Right lobe of liver (tissue), 6 donors: ENCODE measurements around the gene C10orf105. TPM values are rescaled to one million over a fixed set of nuclear protein-coding genes. Genes with fewer than 3 reads are reported as not detected.

Experiments used
- ATAC-seq, 4 donors: fragments of 200-7000 bp; cut with Tn5 transposase; one replicate each; pipeline ENCODE4 v1.9.1; 2020; ENCODE audit warnings: mild to moderate bottlenecking in 4 of 4, moderate library complexity in 4 of 4
- DNase-seq, 3 donors: peaks; one replicate each; pipeline ENCODE4 v3.0.0-alpha.2; 2020
- H3K27ac ChIP-seq, 3 donors: fragments of 200-600 bp; one replicate each; pipeline ENCODE4 v1.8.0; 2022
- H3K27me3 ChIP-seq, 2 donors: fragments of 200-600 bp; one replicate each; pipeline ENCODE4 v1.8.0; 2022
- H3K36me3 ChIP-seq, 4 donors: fragments of 200-600 bp; sonication (generic) in 1 of 4; one replicate each; pipeline versions ENCODE4 v1.5.1 to v1.8.0; 2017 to 2022; ENCODE audit warnings: control low read depth in 1 of 4
- H3K4me1 ChIP-seq, 4 donors: fragments of 200-600 bp; sonication (generic) in 1 of 4; one replicate each; pipeline versions ENCODE4 v1.5.1 to v1.8.0; 2017 to 2022; ENCODE audit warnings: control low read depth in 1 of 4
- H3K4me3 ChIP-seq, 3 donors: fragments of 200-600 bp; one replicate each; pipeline ENCODE4 v1.8.0; 2022
- H3K9me3 ChIP-seq, 4 donors: fragments of 200-600 bp; sonication (generic) in 1 of 4; one replicate each; pipeline versions ENCODE4 v1.5.1 to v1.8.0; 2017 to 2022; ENCODE audit warnings: control low read depth in 1 of 4
- CTCF ChIP-seq, 4 donors: fragments of 200-600 bp in 3 of 4; fragments of 450-650 bp in 1 of 4; IDR thresholded peaks; one replicate each; pipeline versions ENCODE4 v1.5.1 to v1.8.0; 2016 to 2022; ENCODE audit warnings: antibody characterized with exemption in 4 of 4, mild to moderate bottlenecking in 2 of 4
- POLR2A ChIP-seq: fragments of 450-650 bp; IDR thresholded peaks from one replicate; pipeline ENCODE4 v1.6.1; 2017; ENCODE audit warnings: antibody characterized with exemption, mild to moderate bottlenecking
- WGBS: methylation state at CpG from one replicate; pipeline ENCODE4 v1.1.6; 2018; ENCODE audit warnings: low coverage, low lambda C conversion rate; ENCODE audit not compliant: insufficient coverage; ENCODE audit errors: missing lambda C conversion rate; 5-methylcytosine and 5-hydroxymethylcytosine counted together
- intact Hi-C, 2 donors: fragments of 100-400 bp; cut with DNase I; formaldehyde crosslinking; loops; one replicate each; pipeline versions ENCODE4 v1.11.2 to v1.14.1; 2022
- total RNA-seq, 6 experiments: library from RNA; depleted of rRNA in 2 of 6; stranded (reverse); fragments of >200 nt in 2 of 6; fragmentation: NEBNext Ultra II Directional in 3 of 6; extraction: Animal tissue kit (Norgen Biotek cat#: 25700) in 3 of 6; gene quantifications; one replicate each; pipeline versions ENCODE4 v1.1.0 to v1.2.4, GENCODE V29; 2016 to 2023
- donor health status: DM: no; HTN: yes; CAD: no.
- donor health status: DM: no; HTN: no; CAD: no.
- donor health status: DM: no; HTN: no; CAD: no.
- donor health status: DM: no; HTN: yes; CAD: no.
- donor health status: DM: no; HTN: yes; CAD: no.

Gene C10orf105
- total RNA-seq, 6 experiments from 2014 or later = 0.05 TPM; not detected in 5

GRCh38 chr10:71708897-71709882 lies 10.4 kb downstream of the C10orf105 start:
- DNase-seq = peak in 1 of 3 donors; percentile 62

DNA sequence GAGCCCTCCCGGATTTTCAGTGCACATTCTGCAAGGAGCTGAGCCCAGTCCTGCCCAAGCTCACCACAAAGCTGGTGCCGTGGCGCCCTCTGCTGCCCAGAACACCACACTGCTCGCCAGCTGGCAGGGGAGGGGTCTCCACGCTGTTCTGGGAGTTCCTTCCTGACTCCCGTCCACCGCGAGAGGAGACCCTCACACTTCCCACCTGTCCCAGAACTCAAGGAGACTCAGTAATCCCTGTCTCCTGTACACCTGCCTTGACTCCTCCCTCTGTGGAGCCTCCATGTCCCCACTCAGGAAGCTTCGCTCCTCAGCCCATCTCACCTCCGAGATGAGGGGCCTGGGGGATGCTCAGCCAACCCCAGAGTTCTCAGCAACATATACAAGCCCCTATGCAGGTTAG lies 11.3 kb downstream of the C10orf105 start:
- Histone ChIP-seq H3K4me3 (no peak overlapping the region), H3K27ac (no peak overlapping the region), H3K36me3 (no peaks in the 10 kb centered on the region), H3K9me3 (no peaks in the 10 kb centered on the region), H3K27me3 (no peaks in the 10 kb centered on the region), H3K4me1 (peaks cover 0 to 6% (median 0%) of the 10 kb centered on the region in 4 donors)
- peak; percentile 73 to 93 (median 82) for TF ChIP-seq CTCF (IDR thresholded peaks at IDR 0.05)
- TF ChIP-seq POLR2A = no peak
- peak in 2 of 3 donors; percentile 69 to 75 for DNase-seq
- 3% methylated on average over 6 of the region's 10 CpGs for WGBS
- intact Hi-C loops = loop anchor here (10.0 kb wide), 3 partner anchors 314 to 404 kb away; partner anchors contain the start of genes CDH23 (in 1 of the 2) and SLC29A3 (in 1 of the 2)
- ATAC-seq = peak; percentile 49 to 71 (median 64)

More at GRCh38 chr10:71708897-71709882, 10.4 kb downstream of the C10orf105 start:
- H3K4me3 ChIP-seq = no peak overlapping the region
- H3K27me3 ChIP-seq = no peaks in the 10 kb centered on the region
- ATAC-seq = peak; percentile 22 to 72 (median 64)
- no peaks in the 10 kb centered on the region for H3K9me3 ChIP-seq
- WGBS = 69% methylated on average over 9 of the region's 28 CpGs
- H3K36me3 ChIP-seq = no peaks in the 10 kb centered on the region
- peaks cover 0 to 8% (median 0%) of the 10 kb centered on the region in 4 donors for H3K4me1 ChIP-seq
- no peak overlapping the region for H3K27ac ChIP-seq
- TF ChIP-seq CTCF (IDR thresholded peaks at IDR 0.05) (no peak), POLR2A (no peak)
- intact Hi-C loops = loop anchor here (10.0 kb wide), 3 partner anchors 314 to 404 kb away; partner anchors contain the start of genes CDH23 (in 1 of the 2) and SLC29A3 (in 1 of the 2)

DNA sequence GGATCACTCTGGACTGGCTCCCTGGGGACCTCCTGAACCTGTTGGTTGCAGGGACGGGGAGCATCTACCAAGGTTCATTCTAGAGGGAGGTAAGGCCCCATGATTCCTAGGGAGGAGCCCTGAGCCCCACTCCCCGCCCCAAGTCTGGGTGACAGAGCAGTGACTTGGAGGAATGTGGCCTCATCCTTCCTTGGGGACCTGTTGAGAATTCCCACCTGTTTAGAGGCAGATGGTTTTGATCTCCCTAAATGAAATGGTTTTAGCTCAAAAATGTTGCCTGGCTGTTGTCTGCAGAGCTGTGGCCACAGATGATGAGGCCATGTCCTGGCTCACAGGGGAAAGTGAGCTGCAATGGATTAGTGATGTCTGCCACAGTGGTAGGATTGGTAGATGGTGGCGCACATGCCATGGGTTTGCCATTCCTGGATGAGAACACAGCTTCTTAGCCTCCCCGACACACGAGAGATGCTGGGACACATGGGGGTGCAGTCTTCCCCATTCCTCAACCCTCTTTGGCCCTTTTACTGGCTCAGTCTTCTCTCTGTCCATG lies 12.3 kb downstream of the C10orf105 start:
- Histone ChIP-seq H3K27me3 (no peaks in the 10 kb centered on the region), H3K4me1 (peaks cover 0 to 5% (median 0%) of the 10 kb centered on the region in 4 donors), H3K4me3 (no peak overlapping the region), H3K27ac (no peak overlapping the region), H3K36me3 (no peaks in the 10 kb centered on the region), H3K9me3 (no peaks in the 10 kb centered on the region)
- no peak for ATAC-seq
- intact Hi-C loops = loop anchor here (10.0 kb wide), 3 partner anchors 313 to 403 kb away; partner anchors contain the start of genes CDH23 (in 1 of the 2) and SLC29A3 (in 1 of the 2)
- WGBS = no CpG with 5 or more reads among the region's 5 CpGs
- TF ChIP-seq POLR2A (no peak), CTCF (IDR thresholded peaks at IDR 0.05) (no peak)
- DNase-seq = no peak

DNA sequence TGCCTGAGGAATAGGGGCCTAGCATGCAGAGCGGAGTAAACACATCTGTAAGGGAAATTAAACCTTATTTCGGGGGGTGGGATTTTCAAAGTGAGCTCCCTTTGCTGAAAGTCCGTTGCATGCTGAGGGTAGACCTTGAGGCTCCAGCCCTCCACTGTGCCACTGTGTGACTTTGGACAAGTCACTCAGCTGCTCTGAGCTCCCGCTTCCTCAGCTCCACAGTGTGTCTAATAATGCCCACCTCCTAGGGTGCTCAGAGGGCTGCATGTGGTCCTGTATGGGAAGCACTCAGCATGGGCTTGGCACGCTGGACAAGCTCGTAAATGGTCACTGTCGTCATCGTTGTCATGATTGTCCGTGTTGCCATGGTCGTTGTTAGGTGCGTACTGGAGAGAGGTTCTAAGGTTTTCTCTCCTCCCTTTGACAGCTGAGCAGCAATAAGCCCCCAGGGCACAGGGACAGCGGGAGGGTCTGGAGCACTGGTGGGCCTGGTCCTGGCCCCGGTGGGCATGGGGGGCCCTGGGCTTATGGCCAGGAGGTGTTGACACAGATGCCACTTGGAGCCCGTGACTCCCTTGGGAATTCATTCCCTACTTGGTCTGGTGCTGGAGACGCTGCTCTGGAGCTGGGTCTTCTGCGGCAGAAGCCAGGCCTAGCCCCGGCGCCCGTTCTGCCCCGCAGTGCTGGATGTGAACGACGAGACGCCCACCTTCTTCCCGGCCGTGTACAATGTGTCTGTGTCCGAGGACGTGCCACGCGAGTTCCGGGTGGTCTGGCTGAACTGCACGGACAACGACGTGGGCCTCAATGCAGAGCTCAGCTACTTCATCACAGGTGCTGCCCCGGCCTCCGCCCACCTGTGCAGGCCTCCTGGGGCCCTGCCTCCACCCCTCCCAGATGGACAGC lies 13.1 kb downstream of the C10orf105 start:
- no peaks in the 10 kb centered on the region for H3K36me3 ChIP-seq
- ATAC-seq (no peak), DNase-seq (no peak)
- H3K4me1 ChIP-seq = peaks cover 0 to 5% (median 0%) of the 10 kb centered on the region in 4 donors
- H3K4me3 ChIP-seq = no peak overlapping the region
- H3K27me3 ChIP-seq = no peaks in the 10 kb centered on the region
- TF ChIP-seq POLR2A (no peak), CTCF (IDR thresholded peaks at IDR 0.05) (no peak)
- no peaks in the 10 kb centered on the region for H3K9me3 ChIP-seq
- 73% methylated on average over 2 of the region's 35 CpGs for WGBS
- no peak overlapping the region for H3K27ac ChIP-seq
- intact Hi-C loops = loop anchor here (10.0 kb wide), 3 partner anchors 312 to 402 kb away; partner anchors contain the start of genes CDH23 (in 1 of the 2) and SLC29A3 (in 1 of the 2)
